Measurements from ENCODE around the gene HGFAC.
"Not testable (repeated sequence)": the region's sequence is repeated elsewhere in the genome, so short reads cannot be mapped to it uniquely, and the experiment has no call there.

The HGFAC gene

GRCh38 chr4:3444351-3445110 is 2.8 kb downstream of the HGFAC start:
- no peak for DNase-seq

- no peak for DNase-seq
Measured at GRCh38 chr4:3445111-3445820, 3.5 kb downstream of the HGFAC start.

GRCh38 chr4:3445829-3446545 is 4.2 kb downstream of the HGFAC start:
- DNase-seq: no peak

- no peak for DNase-seq
Measured at GRCh38 chr4:3446631-3447320, 5.0 kb downstream of the HGFAC start.

GRCh38 chr4:3447431-3448395 is 5.9 kb downstream of the HGFAC start:
- DNase-seq: no peak

GRCh38 chr4:3449047-3449573 is 7.3 kb downstream of the HGFAC start:
- no peak for DNase-seq

- DNase-seq: no peak
Measured at GRCh38 chr4:3449574-3450534, 8.1 kb downstream of the HGFAC start.

- no peak for DNase-seq
Measured at GRCh38 chr4:3450643-3451042, 8.9 kb downstream of the HGFAC start.

GRCh38 chr4:3451956-3452355 is 10.2 kb downstream of the HGFAC start:
- no peak for DNase-seq

- DNase-seq: no peak
Measured at GRCh38 chr4:3452376-3452775, 10.6 kb downstream of the HGFAC start.

- DNase-seq: not testable (repeated sequence)
Measured at GRCh38 chr4:3455596-3455995, 13.8 kb downstream of the HGFAC start.

GRCh38 chr4:3458371-3458770 is 16.6 kb downstream of the HGFAC start:
- DNase-seq: no peak

- not testable (repeated sequence) for DNase-seq
Measured at GRCh38 chr4:3459156-3459555, 17.4 kb downstream of the HGFAC start.

GRCh38 chr4:3460926-3461325 is 19.2 kb downstream of the HGFAC start:
- DNase-seq: no peak

GRCh38 chr4:3461515-3462291 is 19.9 kb downstream of the HGFAC start:
- no peak for DNase-seq

GRCh38 chr4:3462321-3462789 is 20.6 kb downstream of the HGFAC start:
- DNase-seq: no peak

GRCh38 chr4:3462790-3463415 is 21.1 kb downstream of the HGFAC start, which contains the start of gene DOK7:
DOK7 (plus strand) TSS chr4:3463306; CDS start chr4:3463376, 70 bp downstream.
- DNase-seq: peak in 1 of 2 donors; percentile 14

- no peak for DNase-seq
Measured at GRCh38 chr4:3463556-3464348, 22.0 kb downstream of the HGFAC start.
